HEK293T (cell line): ENCODE data around the gene C11orf68.

ENCODE experiments used
- CTCF ChIA-PET: fragments of 350-600 bp; formaldehyde crosslinking; extraction: SDS; loops from one replicate; lab custom pipeline; 2021; ENCODE audit warnings: antibody characterized with exemption, inconsistent platforms; lab: Yijun Ruan, JAX
- POLR2A ChIA-PET: fragments of 350-600 bp; formaldehyde crosslinking; extraction: SDS; loops from one replicate; lab custom pipeline; 2020; ENCODE audit warnings: antibody characterized with exemption, inconsistent platforms; lab: Yijun Ruan, JAX
- DNase-seq: peaks from one replicate; pipeline ENCODE4 v3.0.0; 2012; ENCODE audit warnings: mixed read lengths; ENCODE audit errors: extremely low spot score
- ARNT ChIP-seq: fragments of 450-650 bp; IDR thresholded peaks from 2 replicates; pipeline ENCODE4 v1.6.1; 2017; ENCODE audit warnings: mild to moderate bottlenecking
- BHLHE40 ChIP-seq: fragments of 450-650 bp; IDR thresholded peaks from 2 replicates; pipeline ENCODE4 v1.6.1; 2016; ENCODE audit warnings: mild to moderate bottlenecking, moderate library complexity, borderline replicate concordance
- CTBP1 ChIP-seq: fragments of 450-650 bp; IDR thresholded peaks from 2 replicates; pipeline ENCODE4 v1.6.1; 2016; ENCODE audit warnings: borderline replicate concordance
- ELF4 ChIP-seq: fragments of 450-650 bp; IDR thresholded peaks from 2 replicates; pipeline ENCODE4 v1.6.1; 2017; ENCODE audit warnings: antibody characterized with exemption
- FOXA1 ChIP-seq: fragments of 450-650 bp; IDR thresholded peaks from 2 replicates; pipeline ENCODE4 v1.6.1; 2016; ENCODE audit warnings: mild to moderate bottlenecking
- FOXK2 ChIP-seq: fragments of 450-650 bp; IDR thresholded peaks from 2 replicates; pipeline ENCODE4 v1.6.1; 2016; ENCODE audit warnings: mild to moderate bottlenecking
- FOXM1 ChIP-seq: fragments of 450-650 bp; IDR thresholded peaks from 2 replicates; pipeline ENCODE4 v1.6.1; 2017; ENCODE audit warnings: mild to moderate bottlenecking, borderline replicate concordance
- HDGF ChIP-seq: fragments of 450-650 bp; IDR thresholded peaks from 2 replicates; pipeline ENCODE4 v1.6.1; 2017; ENCODE audit warnings: antibody characterized with exemption, borderline replicate concordance
- L3MBTL2 ChIP-seq: fragments of 450-650 bp; conservative IDR thresholded peaks from 2 replicates; pipeline ENCODE4 v1.6.1; 2016; ENCODE audit warnings: mild to moderate bottlenecking
- LEF1 ChIP-seq: fragments of 450-650 bp; IDR thresholded peaks from 2 replicates; pipeline ENCODE4 v1.6.1; 2017; ENCODE audit warnings: mild to moderate bottlenecking, borderline replicate concordance
- NFRKB ChIP-seq: fragments of 450-650 bp; IDR thresholded peaks from 2 replicates; pipeline ENCODE4 v1.6.1; 2016; ENCODE audit warnings: mild to moderate bottlenecking, moderate library complexity
- PKNOX1 ChIP-seq: fragments of 450-650 bp; IDR thresholded peaks from 2 replicates; pipeline ENCODE4 v1.6.1; 2016
- SP1 ChIP-seq: fragments of 450-650 bp; IDR thresholded peaks from 2 replicates; pipeline ENCODE4 v1.6.1; 2017
- SUZ12 ChIP-seq: fragments of 450-650 bp; IDR thresholded peaks from 2 replicates; pipeline ENCODE4 v1.6.1; 2016; ENCODE audit warnings: mild to moderate bottlenecking
- TARDBP ChIP-seq: fragments of 450-650 bp; IDR thresholded peaks from 2 replicates; pipeline ENCODE4 v1.6.1; 2016
- ZNF384 ChIP-seq: fragments of 450-650 bp; IDR thresholded peaks from 2 replicates; pipeline ENCODE4 v1.6.1; 2016

Gene C11orf68

GRCh38 chr11:65879617-65880016 lies 39.2 kb downstream of the C11orf68 start, which contains the start of gene CTSW:
Gene CTSW (plus strand): TSS chr11:65879837. CDS start chr11:65879855, 18 bp downstream.
- no peak for DNase-seq
- ChIA-PET CTCF (interaction anchor here (1.0 kb wide), 1 partner anchor 20 kb away, joined by 3 read pairs; no protein-coding TSS in a partner anchor), POLR2A (interaction anchor here (0.8 to 5.1 kb wide), 3 partner anchors 14 to 21 kb away, joined by 3 to 16 read pairs (median 4); partner anchors contain the start of genes CFL1 and MUS81)
- TF ChIP-seq NFRKB: no peak
- TF ChIP-seq LEF1: no peak
- no peak for TF ChIP-seq HDGF
- TF ChIP-seq TARDBP: no peak
- TF ChIP-seq SUZ12: no peak
- no peak for TF ChIP-seq L3MBTL2
- no peak for TF ChIP-seq ZNF384
- no peak for TF ChIP-seq SP1
- no peak for TF ChIP-seq FOXK2

- TF ChIP-seq TARDBP (no peak), NFRKB (no peak), HDGF (peak; percentile 50; the same call in 1 of the 2 replicates), ELF4 (no peak), L3MBTL2 (peak; percentile 66)
- POLR2A ChIA-PET: interaction anchor here (1.1 to 3.8 kb wide), 4 partner anchors 11 to 17 kb away, joined by 3 to 20 read pairs (median 8); partner anchors contain the start of genes FIBP and MUS81
- peak; percentile 95 for DNase-seq
- CTCF ChIA-PET: interaction anchor here (1.2 to 2.5 kb wide), 3 partner anchors 11 to 14 kb away, joined by 9 to 11 read pairs (median 11); partner anchors contain the start of genes FIBP and MUS81
Observed at GRCh38 chr11:65873318-65874156, 45.3 kb downstream of the C11orf68 start.

- CTCF ChIA-PET: interaction anchor here (0.6 to 2.5 kb wide), 3 partner anchors 13 to 504 kb away, joined by 3 to 11 read pairs (median 5); partner anchors contain the start of genes FIBP and MUS81
- TF ChIP-seq BHLHE40 (no peak), SUZ12 (no peak), FOXM1 (no peak), HDGF (no peak), ELF4 (no peak), PKNOX1 (no peak), TARDBP (no peak), CTBP1 (no peak), FOXK2 (no peak), FOXA1 (no peak), ARNT (no peak), SP1 (no peak), L3MBTL2 (no peak), LEF1 (no peak)
- POLR2A ChIA-PET: interaction anchor here (3.8 to 17.2 kb wide), 3 partner anchors 12 to 16 kb away, joined by 20 to 289 read pairs (median 97); partner anchors contain the start of genes CCDC85B, CFL1, FIBP and MUS81
- DNase-seq: no peak
Observed at GRCh38 chr11:65872586-65873317, 46.1 kb downstream of the C11orf68 start, which contains the start of gene EFEMP2. Gene EFEMP2 (minus strand): TSS chr11:65872800. CDS start chr11:65872354, 446 bp downstream.

- ChIA-PET CTCF (interaction anchor here (0.6 to 1.8 kb wide), 4 partner anchors 12 to 505 kb away, joined by 3 to 11 read pairs (median 5); partner anchors contain the start of gene FIBP), POLR2A (interaction anchor here (5.3 to 17.2 kb wide), 2 partner anchors 12 to 17 kb away, joined by 97 to 289 read pairs; partner anchors contain the start of genes CCDC85B, CFL1, FIBP and MUS81)
- TF ChIP-seq LEF1 (no peak), ZNF384 (no peak), PKNOX1 (no peak), SP1 (no peak), ELF4 (no peak), BHLHE40 (no peak), FOXM1 (no peak), CTBP1 (no peak), SUZ12 (no peak), HDGF (no peak), FOXK2 (no peak), L3MBTL2 (no peak), NFRKB (no peak), FOXA1 (no peak), TARDBP (no peak), ARNT (no peak)
- no peak for DNase-seq
Observed at GRCh38 chr11:65871811-65872548, 46.9 kb downstream of the C11orf68 start.
